Epithelial cell of prostate (primary cell): ENCODE data around the gene SHCBP1L.

ENCODE experiments used
- DNase-seq: peaks from one replicate; pipeline ENCODE4 v3.0.0-alpha.2; 2011; ENCODE audit warnings: low read depth, low spot score
- H3K27ac ChIP-seq: fragments of 450-650 bp; 2 replicates; pipeline ENCODE4 v1.5.1; 2017; ENCODE audit warnings: mild to moderate bottlenecking

The SHCBP1L gene

DNA sequence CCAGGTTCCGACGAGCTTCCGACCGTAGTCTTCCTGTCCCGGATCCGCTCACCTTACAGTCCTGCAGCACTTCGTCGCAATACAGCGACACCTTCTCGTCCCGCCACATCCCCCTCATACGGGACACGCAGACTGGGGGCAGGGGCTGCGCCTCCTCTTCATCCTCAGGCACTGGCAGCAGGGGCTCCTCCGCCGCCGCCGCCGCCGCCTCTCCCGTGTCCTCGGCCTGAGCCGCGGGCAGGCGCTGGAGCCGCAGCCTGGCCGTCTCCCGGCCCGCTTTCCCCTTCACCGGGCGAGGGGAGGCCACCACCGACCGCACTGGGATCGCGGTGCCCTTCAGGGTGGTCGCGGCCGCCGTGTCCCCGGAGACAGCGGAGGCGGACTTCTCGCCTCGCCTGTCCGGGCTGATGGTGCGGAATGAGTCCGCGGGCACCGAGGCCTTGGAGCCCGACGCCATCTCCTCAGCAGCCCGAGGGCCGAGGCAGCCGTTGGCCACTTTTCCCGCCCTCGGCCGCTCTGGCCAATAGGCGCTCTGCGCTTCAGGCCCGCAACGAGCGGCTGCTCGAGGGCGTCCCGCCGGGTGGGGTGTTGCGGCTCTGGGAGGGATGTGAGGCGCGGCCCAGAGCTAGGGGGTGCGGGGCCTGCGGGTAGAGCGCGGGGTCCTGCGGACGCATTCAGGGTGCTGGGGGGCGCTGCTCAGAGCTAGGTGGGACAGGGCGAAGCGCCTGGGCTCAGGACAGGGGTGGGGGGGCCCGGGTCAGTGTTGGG, at the start of gene SHCBP1L:
Gene SHCBP1L (minus strand): TSS at position 490 of the 768 bp plus-strand sequence. CDS start 33 bp downstream, at position 457.
- DNase-seq: no peak
- no peak within 1 kb of the TSS for H3K27ac ChIP-seq

- no peak for DNase-seq
- no peak overlapping the region for H3K27ac ChIP-seq
Observed at GRCh38 chr1:183002267-183002666, 49.3 kb upstream of the SHCBP1L start.

GRCh38 chr1:183000167-183000962, 47.4 kb upstream of the SHCBP1L start:
- no peak for DNase-seq
- no peak overlapping the region for H3K27ac ChIP-seq

DNA sequence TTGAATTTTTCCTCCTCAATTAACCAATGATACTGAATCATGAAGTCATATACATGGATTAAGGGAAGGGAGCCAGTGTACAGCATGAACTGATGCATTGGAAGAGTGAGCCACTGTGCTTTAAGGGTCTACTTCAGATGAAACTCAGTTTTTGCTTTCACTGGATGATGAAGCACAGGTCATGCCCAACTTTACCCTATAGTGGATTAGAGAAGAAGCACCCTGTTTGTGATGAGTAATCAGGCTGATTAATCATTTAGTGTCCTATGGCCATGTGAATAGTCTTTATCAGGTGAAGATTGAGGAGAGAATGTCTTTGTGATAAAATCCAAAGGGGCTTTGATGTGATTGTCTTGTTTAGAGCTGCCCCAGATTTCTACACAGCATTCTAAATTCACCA, 45.5 kb upstream of the SHCBP1L start:
- no peak overlapping the region for H3K27ac ChIP-seq
- no peak for DNase-seq

DNA sequence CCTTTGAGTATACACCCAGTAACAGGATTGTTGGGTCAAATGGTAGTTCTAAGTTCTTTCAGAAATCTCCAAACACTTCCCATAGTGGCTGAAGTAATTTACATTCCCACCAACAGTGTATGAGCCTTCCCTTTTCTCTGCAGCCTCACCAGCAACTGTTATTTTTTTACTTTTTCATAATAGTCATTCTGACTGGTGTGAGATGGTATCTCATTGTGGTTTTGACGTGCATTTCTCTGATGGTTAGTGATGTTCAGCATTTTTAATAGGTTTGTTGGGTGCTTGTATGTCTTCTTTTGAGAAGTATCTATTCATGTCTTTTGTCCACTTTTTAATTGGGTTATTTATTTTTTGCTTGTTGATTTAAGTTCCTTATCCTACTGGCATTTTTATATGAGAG, 43.9 kb upstream of the SHCBP1L start:
- no peak for DNase-seq
- H3K27ac ChIP-seq: no peak overlapping the region

DNA sequence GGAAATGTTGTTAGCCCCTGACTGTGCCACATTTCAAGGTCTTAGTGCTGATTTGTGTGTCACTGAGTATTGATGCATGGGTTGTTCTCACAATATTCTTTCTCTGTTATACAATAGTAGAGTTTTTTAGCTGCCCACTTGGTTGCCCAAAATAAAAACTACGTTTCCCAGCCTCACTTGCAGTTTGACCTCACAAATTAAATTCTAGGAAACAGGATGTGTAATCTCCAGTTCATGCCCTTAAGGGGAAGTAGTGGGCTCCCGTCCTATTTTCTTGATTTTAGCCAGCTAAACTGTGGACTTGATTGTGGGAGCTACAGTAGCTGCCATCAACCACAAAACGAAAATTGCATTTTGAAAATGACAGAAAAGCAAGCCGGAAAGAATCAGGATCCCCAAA, 42.9 kb upstream of the SHCBP1L start:
- no peak overlapping the region for H3K27ac ChIP-seq
- DNase-seq: no peak

- H3K27ac ChIP-seq: peak overlapping the region; percentile 39
- peak; percentile 84 for DNase-seq
Observed at GRCh38 chr1:182993746-182994145, 40.8 kb upstream of the SHCBP1L start.

DNA sequence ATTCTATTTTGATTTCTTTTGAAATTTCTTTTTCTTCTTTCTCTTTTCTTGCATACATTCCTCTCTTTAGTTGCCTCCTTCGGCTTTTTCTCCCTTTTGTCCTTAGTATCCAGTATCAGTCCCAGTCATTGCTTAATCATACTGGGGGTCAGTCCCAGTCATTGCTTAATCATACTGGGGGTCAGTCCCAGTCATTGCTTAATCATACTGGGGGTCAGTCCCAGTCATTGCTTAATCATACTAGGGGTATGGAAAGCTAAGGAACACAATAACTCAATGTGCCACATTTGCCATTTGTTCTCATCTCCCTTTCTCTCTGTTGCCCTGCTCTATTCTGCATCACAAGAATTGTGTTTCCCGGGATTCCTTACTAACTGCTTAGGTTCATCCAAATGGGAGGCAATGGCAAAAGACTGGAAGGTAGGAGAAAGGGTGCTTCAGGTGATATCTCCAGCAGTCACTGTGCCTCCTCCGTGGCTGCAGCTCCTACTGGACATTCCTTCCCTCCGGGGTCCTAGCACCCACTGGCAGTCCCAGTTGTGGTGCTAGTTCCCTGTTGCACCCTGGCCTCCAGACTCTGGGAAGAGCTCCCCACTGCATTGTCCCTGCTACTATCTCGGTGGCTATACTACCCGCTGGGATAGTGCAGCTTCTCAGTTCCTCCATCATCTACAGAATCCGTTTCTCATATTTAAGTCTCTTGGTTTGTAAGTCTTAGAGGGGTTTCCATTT, 37.6 kb upstream of the SHCBP1L start:
- DNase-seq: no peak
- peak overlapping the region; percentile 6 for H3K27ac ChIP-seq

DNA sequence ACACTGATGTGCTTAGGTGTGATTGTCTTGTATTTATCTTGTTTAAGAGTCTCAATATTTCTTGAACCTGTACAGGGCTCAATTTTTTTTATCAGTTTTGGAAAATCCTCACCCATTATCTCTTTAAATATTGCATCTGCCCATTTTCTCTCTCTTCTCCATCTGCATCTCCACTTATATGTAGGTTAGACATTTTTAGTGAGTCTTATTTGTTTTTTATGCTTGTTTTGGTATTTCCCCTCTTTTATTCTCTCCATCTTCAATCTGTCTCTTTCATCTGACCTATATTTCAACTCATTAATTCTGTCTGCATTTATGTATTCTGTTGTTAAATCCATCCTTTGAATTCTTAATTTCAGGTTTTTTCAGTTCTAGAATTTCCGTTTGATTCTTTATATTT, 32.9 kb upstream of the SHCBP1L start:
- no peak overlapping the region for H3K27ac ChIP-seq
- no peak for DNase-seq

DNA sequence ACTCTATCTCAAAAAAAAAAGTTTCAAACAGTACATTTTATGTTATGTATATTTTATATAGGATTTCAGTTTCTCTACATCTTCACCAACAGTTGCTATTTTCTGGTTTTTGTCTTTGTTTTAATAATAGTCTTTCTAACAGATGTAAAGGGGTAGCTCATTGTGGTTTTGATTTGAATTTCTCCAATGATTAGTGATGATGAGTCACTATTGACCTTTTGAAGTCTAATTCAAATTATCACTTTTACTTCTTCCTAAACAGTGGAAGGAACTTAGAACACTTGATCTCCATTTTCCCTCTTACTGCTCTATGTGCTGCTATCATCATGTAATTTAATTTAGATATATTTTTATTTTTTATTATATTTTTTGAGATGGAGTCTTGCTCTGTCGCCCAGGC, 31.7 kb upstream of the SHCBP1L start:
- H3K27ac ChIP-seq: no peak overlapping the region
- no peak for DNase-seq

DNA sequence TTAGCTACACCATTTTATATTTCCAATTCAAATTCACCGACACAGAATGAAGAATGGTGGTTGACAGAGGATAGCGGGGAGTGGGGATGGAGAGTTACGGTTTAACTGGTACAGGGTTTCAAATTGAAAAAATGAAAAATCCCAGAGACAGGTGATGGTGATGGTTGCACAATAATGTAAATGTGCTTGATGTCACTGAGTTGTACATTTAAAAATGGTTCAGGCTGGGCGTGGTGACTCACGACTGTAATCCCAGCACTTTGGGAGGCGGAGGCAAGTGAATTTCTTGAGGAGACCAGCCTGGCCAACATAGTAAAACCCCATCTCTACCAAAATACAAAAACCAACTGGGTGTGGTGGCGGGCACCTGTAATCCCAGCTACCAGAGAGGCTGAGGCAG, 31.2 kb upstream of the SHCBP1L start:
- no peak for DNase-seq
- H3K27ac ChIP-seq: no peak overlapping the region

GRCh38 chr1:182978151-182978853, 25.3 kb upstream of the SHCBP1L start:
- peak overlapping the region; percentile 24 for H3K27ac ChIP-seq
- DNase-seq: no peak

DNA sequence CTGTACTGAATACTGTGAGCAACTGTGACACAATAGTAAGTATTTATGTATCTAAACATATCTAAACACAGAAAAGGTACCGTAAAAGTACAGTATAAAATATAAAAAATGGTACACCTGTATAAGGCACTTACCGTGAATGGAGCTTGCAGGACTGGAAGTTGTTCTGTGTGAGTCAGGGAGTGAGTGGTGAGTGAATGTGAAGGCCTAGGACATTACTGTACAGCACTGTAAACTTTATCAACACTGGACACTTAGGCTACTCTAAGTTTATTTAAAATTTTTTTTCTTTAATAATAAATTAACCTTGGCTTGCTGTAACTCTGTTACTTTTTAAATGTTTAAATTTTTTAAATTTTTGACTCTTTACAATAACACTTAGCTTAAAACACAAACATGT, 24.5 kb upstream of the SHCBP1L start:
- no peak for DNase-seq
- H3K27ac ChIP-seq: peak overlapping the region; percentile 24

GRCh38 chr1:182974506-182975191, 21.7 kb upstream of the SHCBP1L start:
- DNase-seq: no peak
- H3K27ac ChIP-seq: peak overlapping the region; percentile 3

DNA sequence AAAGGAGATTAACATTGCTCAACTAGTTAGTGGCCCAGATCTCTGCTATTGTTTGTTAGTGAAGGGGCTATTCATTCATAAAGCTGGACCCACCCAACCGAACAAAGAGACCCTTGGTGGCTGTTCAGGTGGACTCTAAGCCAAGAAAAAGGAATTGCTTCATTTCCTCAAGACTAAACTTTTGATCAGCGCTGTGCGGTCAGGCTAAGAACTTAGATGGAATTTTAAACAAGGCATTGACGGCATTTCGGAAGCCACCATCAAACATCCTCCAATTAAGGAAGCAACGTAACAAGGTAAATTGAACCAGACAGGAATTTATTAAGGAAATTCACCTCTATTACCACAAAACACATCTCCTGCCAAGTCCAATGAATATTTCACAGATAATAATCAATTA, 19.9 kb upstream of the SHCBP1L start:
- DNase-seq: no peak
- H3K27ac ChIP-seq: no peak overlapping the region

DNA sequence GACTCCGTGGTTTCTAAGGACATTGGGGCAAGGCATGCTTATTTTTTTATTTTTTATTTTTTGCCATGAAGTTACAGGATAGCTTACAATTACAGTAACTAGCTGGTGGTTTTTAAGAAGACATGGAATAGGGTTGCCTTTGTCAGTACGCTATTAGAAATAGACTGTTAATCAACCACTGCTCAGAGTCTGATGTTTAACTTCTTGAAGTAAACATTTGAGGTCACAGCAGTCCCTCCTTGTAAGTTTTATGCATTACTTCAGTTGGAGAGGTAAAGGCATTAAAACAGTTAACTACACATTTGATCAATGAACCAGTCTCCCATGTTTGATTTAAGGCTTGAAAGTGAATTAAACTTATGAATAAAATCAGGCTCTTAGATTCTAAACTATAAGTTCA, 19.3 kb upstream of the SHCBP1L start:
- no peak overlapping the region for H3K27ac ChIP-seq
- DNase-seq: no peak

- no peak overlapping the region for H3K27ac ChIP-seq
- DNase-seq: no peak
Observed at GRCh38 chr1:182971219-182971618, 18.3 kb upstream of the SHCBP1L start.

DNA sequence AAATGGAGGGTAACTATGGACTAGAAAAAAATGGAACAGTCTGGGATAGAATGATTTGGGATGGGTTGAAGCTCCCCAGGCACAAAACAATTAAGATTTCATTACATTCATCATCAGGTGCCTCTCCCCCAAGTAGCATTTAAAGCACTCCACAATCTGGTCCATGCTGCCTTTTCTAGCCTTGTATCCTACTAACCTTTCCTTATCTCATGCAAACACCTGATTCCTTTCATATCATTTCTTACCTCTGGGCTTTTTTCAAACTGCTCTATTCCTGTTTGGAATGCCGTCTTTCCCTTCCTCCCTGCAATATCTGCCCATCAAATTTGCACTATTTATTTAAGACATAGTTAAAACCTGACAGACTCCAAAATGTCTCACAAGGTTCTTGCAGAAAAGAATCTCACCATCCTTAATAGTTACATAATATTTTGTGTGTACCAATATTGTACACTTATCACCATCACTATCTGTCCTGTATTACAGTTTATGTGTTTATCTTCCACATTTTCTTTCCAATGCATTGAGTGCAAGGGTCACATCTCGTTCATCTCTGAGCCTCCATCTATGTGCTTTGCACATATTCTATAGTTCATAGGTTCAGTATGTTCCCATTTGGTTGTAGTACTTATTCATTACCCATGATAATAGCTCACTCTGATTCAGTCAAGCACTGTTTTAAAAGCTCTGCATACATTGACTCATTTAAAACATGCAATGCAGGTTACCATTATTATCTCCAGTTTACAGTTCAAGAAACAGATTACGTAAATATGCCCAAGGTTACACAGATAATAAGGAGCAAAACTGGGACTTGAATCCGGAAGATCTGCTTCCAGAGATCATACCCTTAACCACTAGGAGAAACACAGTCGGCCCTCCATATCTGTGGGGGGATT, 16.1 kb upstream of the SHCBP1L start:
- no peak for DNase-seq
- H3K27ac ChIP-seq: peak overlapping the region; percentile 6
